Glutamatergic neuron (in vitro differentiated cells): ENCODE results near the gene LEKR1. TPM values are rescaled to one million over a fixed set of nuclear protein-coding genes. Genes with fewer than 3 reads are reported as not detected.

Experiments
- DNase-seq: peaks from one replicate; pipeline ENCODE4 v3.0.0; 2022
- H3K27ac Mint-ChIP-seq: one replicate; pipeline ENCODE4 v1.8.0; 2020; ENCODE audit warnings: mild to moderate bottlenecking, mixed read lengths, inconsistent platforms; ENCODE audit not compliant: unreplicated experiment
- H3K27me3 Mint-ChIP-seq: one replicate; pipeline ENCODE4 v1.8.0; 2020; ENCODE audit warnings: mild to moderate bottlenecking, moderate library complexity, mixed read lengths, inconsistent platforms; ENCODE audit not compliant: unreplicated experiment
- H3K36me3 Mint-ChIP-seq: one replicate; pipeline ENCODE4 v1.8.0; 2020; ENCODE audit warnings: mild to moderate bottlenecking, mixed read lengths, inconsistent platforms; ENCODE audit not compliant: unreplicated experiment
- H3K4me1 Mint-ChIP-seq: one replicate; pipeline ENCODE4 v1.8.0; 2020; ENCODE audit warnings: mild to moderate bottlenecking, low read depth, mixed read lengths, inconsistent platforms; ENCODE audit not compliant: unreplicated experiment
- H3K4me3 Mint-ChIP-seq: one replicate; pipeline ENCODE4 v1.8.0; 2020; ENCODE audit warnings: mild to moderate bottlenecking, mixed read lengths, inconsistent platforms; ENCODE audit not compliant: unreplicated experiment
- H3K9me3 Mint-ChIP-seq: one replicate; pipeline ENCODE4 v1.8.0; 2020; ENCODE audit warnings: mild to moderate bottlenecking, moderate library complexity, mixed read lengths, inconsistent platforms; ENCODE audit not compliant: unreplicated experiment
- CTCF ChIP-seq: fragments of 200-600 bp; sonication (generic); IDR thresholded peaks from one replicate; pipeline ENCODE4 v1.5.0; 2021; ENCODE audit not compliant: partially characterized antibody, unreplicated experiment
- total RNA-seq: library from RNA; stranded (reverse); fragmentation: NEBNext Ultra II Directional; extraction: Animal tissue kit (Norgen Biotek cat#: 25700); gene quantifications from one replicate; pipeline ENCODE4 v1.2.1, GENCODE V29; 2021; ENCODE audit not compliant: unreplicated experiment

Gene LEKR1
- total RNA-seq, 1 donor from 2014 or later = 0.56 TPM

GRCh38 chr3:157064402-157064801 lies 238.2 kb downstream of the LEKR1 start:
- H3K4me3 Mint-ChIP-seq = no peak overlapping the region
- no peak overlapping the region for H3K27ac Mint-ChIP-seq
- peaks cover 22% of the 10 kb centered on the region for H3K4me1 Mint-ChIP-seq
- peaks cover 3% of the 10 kb centered on the region for H3K27me3 Mint-ChIP-seq
- TF ChIP-seq CTCF = no peak
- no peak for DNase-seq
- H3K9me3 Mint-ChIP-seq = peaks cover 2% of the 10 kb centered on the region
- no peaks in the 10 kb centered on the region for H3K36me3 Mint-ChIP-seq

GRCh38 chr3:157065201-157065600 lies 239.0 kb downstream of the LEKR1 start:
- Mint-ChIP-seq H3K36me3 (no peaks in the 10 kb centered on the region), H3K4me3 (no peak overlapping the region), H3K4me1 (peaks cover 25% of the 10 kb centered on the region), H3K27me3 (peaks cover 7% of the 10 kb centered on the region), H3K9me3 (peaks cover 2% of the 10 kb centered on the region), H3K27ac (no peak overlapping the region)
- TF ChIP-seq CTCF = no peak
- DNase-seq = no peak

GRCh38 chr3:157066335-157067098 lies 240.4 kb downstream of the LEKR1 start:
- Mint-ChIP-seq H3K9me3 (peaks cover 2% of the 10 kb centered on the region), H3K36me3 (no peaks in the 10 kb centered on the region), H3K27ac (peak overlapping the region; percentile 48), H3K27me3 (peaks cover 6% of the 10 kb centered on the region), H3K4me3 (no peak overlapping the region), H3K4me1 (peaks cover 23% of the 10 kb centered on the region)
- no peak for DNase-seq
- TF ChIP-seq CTCF = no peak

GRCh38 chr3:157067114-157067513 lies 241.0 kb downstream of the LEKR1 start:
- H3K9me3 Mint-ChIP-seq = peaks cover 2% of the 10 kb centered on the region
- DNase-seq = no peak
- peaks cover 23% of the 10 kb centered on the region for H3K4me1 Mint-ChIP-seq
- H3K36me3 Mint-ChIP-seq = no peaks in the 10 kb centered on the region
- TF ChIP-seq CTCF = no peak
- H3K27ac Mint-ChIP-seq = peak overlapping the region; percentile 48
- no peak overlapping the region for H3K4me3 Mint-ChIP-seq
- peaks cover 6% of the 10 kb centered on the region for H3K27me3 Mint-ChIP-seq

- no peak overlapping the region for H3K27ac Mint-ChIP-seq
- peaks cover 21% of the 10 kb centered on the region for H3K4me1 Mint-ChIP-seq
- no peak overlapping the region for H3K4me3 Mint-ChIP-seq
- DNase-seq = no peak
- no peaks in the 10 kb centered on the region for H3K9me3 Mint-ChIP-seq
- no peak for TF ChIP-seq CTCF
- H3K27me3 Mint-ChIP-seq = peaks cover 5% of the 10 kb centered on the region
- no peaks in the 10 kb centered on the region for H3K36me3 Mint-ChIP-seq
Measured at GRCh38 chr3:157069406-157069805, 243.3 kb downstream of the LEKR1 start.
